ENCODE measurements around the gene NRCAM.
"Not testable (repeated sequence)": the region's sequence is repeated elsewhere in the genome, so short reads cannot be mapped to it uniquely, and the experiment has no call there.

Gene NRCAM

DNA sequence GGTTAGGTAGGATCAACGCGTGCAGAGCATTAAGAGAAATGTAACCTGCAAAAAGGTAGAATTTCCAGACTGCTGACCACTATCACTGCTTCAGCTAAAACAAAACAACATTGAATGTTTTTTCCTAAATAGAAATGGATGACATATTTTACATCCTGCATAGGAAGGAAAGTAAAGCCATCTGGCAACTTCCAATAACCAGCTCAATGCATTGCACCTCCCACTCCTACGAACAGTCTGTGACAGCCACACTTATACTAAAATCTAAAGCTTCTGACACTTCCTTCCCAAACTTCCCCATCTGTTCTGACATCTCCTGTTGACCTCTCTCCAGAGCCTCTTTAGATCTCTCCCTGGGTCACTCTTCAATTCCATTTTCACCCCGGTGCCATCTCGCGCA, 47.1 kb downstream of the NRCAM start:
- Mint-ChIP-seq H3K27ac (no peak overlapping the region), H3K4me3 (no peak overlapping the region), H3K9me3 (peaks cover 10% of the 10 kb centered on the region), H3K36me3 (ENCODE audit: low read depth) (no peaks in the 10 kb centered on the region), H3K4me1 (ENCODE audit: low read depth) (peaks cover 8% of the 10 kb centered on the region), H3K27me3 (no peaks in the 10 kb centered on the region)
- intact Hi-C loops (cut with micrococcal nuclease) = no loop called here

DNA sequence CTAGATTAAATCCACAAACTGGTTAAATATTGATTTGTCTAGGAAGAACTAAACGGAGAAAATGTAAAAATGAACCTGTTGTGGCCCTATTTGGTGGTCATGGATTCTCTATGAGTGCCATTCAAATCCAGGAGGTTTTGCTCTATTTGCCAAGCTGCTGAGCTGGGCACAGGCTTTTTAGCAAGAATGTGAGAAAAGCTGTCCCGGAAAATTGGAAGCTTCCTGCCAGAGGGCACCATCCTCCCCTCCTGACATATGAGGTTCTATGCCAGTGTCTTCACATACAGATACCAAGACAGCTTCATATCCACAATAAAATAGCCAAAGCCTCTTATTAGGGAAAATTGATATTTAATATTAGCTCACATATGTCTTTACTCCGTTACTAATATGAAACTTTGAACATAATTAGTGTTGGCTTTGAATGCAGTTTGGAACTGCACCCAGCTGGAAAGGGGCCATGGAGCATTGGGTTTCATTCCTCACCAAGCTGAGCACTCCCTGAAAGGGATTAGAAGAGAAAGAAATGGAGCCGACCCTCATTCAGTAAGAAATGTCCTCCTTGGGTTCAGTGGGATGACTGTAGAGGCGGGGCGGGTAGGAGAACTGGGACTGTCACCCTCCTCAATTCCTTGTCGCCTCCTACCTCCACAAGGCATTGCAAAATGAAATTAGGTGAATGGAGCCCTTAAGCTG, 47.8 kb downstream of the NRCAM start:
- H3K27me3 Mint-ChIP-seq = no peaks in the 10 kb centered on the region
- no peaks in the 10 kb centered on the region for H3K36me3 Mint-ChIP-seq (ENCODE audit: low read depth)
- intact Hi-C loops (cut with micrococcal nuclease) = no loop called here
- H3K9me3 Mint-ChIP-seq = peaks cover 6% of the 10 kb centered on the region
- H3K4me3 Mint-ChIP-seq = no peak overlapping the region
- H3K27ac Mint-ChIP-seq = no peak overlapping the region
- peaks cover under 1% of the 10 kb centered on the region for H3K4me1 Mint-ChIP-seq (ENCODE audit: low read depth)

DNA sequence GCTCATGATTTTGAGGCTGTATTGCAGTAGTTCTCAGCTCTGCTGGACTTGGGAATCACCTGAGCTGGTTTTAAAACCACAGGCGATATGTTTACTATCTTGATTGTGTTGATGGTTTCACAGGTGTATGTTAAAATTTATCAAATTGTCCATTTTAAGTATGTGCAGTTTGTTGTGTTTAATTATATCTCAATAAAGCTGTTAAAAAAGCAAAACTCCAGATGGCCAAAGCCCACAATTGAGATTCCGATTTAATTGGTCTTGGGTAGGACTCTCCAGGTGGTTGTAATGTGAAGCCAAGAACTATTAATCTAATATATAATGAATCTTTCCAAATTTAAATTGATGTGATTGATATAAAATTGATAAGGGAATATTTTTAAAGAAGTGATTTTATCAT, 48.6 kb downstream of the NRCAM start:
- Mint-ChIP-seq H3K4me3 (no peak overlapping the region), H3K27me3 (no peaks in the 10 kb centered on the region), H3K9me3 (no peaks in the 10 kb centered on the region), H3K4me1 (ENCODE audit: low read depth) (no peaks in the 10 kb centered on the region), H3K27ac (no peak overlapping the region), H3K36me3 (ENCODE audit: low read depth) (no peaks in the 10 kb centered on the region)
- intact Hi-C loops (cut with micrococcal nuclease) = no loop called here

DNA sequence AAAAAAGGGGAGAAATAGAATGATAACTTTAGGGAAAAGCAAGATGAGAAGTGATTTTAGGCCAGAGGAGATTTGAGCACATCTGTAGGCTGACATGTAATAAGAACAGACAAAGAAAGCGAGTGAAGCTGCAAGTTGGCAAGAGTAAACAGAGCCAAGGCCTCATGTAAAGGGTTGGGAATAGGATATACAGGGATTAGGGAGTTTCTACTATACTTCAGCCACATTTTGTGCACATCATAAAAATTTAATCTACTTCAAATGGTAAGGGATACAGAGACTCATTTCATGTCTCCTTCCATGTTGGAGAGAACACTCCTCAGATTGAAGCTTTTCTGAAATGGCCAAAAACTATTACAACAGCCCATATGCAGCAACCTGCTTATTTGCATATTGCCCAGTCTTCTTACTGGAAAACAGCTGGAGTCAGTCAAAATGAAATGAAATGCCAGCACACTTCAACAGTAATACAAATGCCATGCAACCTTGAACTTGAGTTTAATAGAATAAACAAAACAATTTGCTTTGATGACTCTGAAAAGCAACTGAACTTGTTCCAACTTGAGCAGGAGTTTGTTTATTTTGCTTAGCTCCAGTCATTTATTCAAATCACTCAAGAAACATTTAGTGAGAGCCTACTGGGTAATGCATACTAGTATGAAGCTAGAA, 49.9 kb downstream of the NRCAM start:
- intact Hi-C loops (cut with micrococcal nuclease) = no loop called here
- Mint-ChIP-seq H3K27ac (no peak overlapping the region), H3K9me3 (no peaks in the 10 kb centered on the region), H3K4me3 (no peak overlapping the region), H3K4me1 (ENCODE audit: low read depth) (no peaks in the 10 kb centered on the region), H3K27me3 (no peaks in the 10 kb centered on the region), H3K36me3 (ENCODE audit: low read depth) (no peaks in the 10 kb centered on the region)

DNA sequence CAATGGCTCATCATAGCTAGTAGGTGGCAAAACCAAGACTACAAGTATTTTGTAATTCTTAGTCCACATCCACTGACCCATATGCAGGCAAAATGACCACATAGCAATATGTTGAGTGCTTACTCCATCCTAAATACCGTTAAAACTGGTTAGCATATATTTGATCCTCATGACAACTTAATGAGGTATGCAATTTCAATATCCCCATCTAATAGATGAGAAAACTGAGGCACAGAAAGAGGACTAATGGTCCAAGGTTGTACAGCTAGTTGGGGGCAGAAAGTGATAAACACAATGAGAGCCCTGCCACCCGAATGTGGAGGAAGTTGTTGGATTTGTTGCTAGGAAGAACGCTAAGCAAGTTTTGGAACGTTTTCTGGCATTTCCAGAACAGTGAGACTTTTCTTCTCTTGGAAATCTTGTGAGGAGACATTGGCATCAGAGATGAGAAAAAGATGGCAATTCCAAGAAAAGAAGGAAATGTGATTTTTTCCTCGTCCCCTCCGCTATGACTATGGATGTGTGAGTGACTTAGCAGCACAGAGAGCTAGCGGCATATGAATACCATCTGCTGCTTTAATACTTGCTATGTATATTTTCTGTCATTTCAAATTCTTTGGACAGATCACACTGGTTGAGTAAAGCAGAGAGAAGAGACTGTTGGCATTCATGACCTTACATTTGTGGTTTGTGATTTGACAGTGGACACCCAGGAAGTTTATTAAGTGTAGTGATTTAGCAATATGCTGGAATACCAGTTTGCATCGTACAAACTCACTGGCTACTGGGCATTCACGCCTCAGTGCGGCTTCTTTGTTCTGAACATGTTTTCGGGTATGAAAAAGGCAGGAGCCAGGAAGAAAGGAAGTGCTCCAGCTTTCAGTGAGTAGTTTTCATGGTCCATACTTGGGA, 51.5 kb downstream of the NRCAM start:
- H3K27me3 Mint-ChIP-seq = peaks cover 2% of the 10 kb centered on the region
- intact Hi-C loops (cut with micrococcal nuclease) = no loop called here
- no peaks in the 10 kb centered on the region for H3K9me3 Mint-ChIP-seq
- no peak overlapping the region for H3K4me3 Mint-ChIP-seq
- H3K4me1 Mint-ChIP-seq (ENCODE audit: low read depth) = no peaks in the 10 kb centered on the region
- no peak overlapping the region for H3K27ac Mint-ChIP-seq
- H3K36me3 Mint-ChIP-seq (ENCODE audit: low read depth) = no peaks in the 10 kb centered on the region

DNA sequence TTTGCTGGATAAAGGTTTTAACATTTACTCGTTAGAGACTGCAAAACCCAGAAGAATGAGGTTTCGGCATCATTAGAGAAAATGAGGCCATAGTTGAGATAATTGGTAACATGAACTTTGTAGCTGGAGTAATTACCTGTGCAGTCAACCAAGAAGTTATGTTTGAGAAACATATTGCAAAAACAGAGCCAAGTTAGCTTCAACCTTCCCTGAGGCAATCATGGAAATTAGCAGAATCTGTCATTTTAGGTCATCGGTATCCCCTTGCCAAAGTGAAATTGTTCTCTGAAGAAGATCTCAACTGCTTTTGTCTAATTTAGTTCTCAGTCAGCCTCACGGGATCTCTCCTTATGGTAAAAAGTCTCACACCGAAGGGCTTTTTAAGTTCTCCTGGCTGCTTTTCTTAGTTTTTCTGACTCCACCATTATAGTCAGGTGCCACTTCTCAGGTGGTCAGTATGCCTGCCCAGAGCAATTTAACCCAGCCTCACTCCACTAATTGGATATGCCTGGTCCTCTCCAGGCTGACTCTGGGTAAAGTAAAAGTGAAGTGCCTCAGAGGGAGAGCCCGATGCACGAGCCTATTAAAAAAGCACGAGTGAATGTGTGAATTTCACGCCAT, 52.5 kb downstream of the NRCAM start:
- Mint-ChIP-seq H3K36me3 (ENCODE audit: low read depth) (no peaks in the 10 kb centered on the region), H3K4me1 (ENCODE audit: low read depth) (no peaks in the 10 kb centered on the region), H3K9me3 (no peaks in the 10 kb centered on the region), H3K4me3 (no peak overlapping the region), H3K27me3 (peaks cover 2% of the 10 kb centered on the region), H3K27ac (no peak overlapping the region)
- intact Hi-C loops (cut with micrococcal nuclease) = no loop called here

DNA sequence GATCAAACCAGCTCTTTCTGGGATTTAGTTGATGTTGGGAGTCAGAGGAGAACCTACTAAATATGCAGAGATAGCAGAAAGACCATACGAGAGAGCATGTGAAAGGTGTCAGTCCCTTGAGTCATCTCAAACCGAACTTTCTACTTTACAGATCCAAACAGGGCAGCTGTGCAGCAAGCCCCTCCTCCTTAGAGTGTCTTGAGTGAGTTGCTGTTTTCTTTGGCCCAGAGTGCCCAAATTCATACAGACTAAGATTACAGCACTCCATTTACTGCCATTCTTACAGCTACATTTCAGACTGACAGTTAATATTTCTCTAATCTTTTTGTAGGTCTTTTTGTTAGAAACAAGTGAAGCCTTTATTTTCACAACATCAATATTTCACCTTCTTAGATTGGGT, 53.4 kb downstream of the NRCAM start:
- no peak overlapping the region for H3K4me3 Mint-ChIP-seq
- intact Hi-C loops (cut with micrococcal nuclease) = no loop called here
- no peaks in the 10 kb centered on the region for H3K4me1 Mint-ChIP-seq (ENCODE audit: low read depth)
- H3K27me3 Mint-ChIP-seq = peaks cover 8% of the 10 kb centered on the region
- H3K36me3 Mint-ChIP-seq (ENCODE audit: low read depth) = no peaks in the 10 kb centered on the region
- H3K9me3 Mint-ChIP-seq = no peaks in the 10 kb centered on the region
- H3K27ac Mint-ChIP-seq = no peak overlapping the region

DNA sequence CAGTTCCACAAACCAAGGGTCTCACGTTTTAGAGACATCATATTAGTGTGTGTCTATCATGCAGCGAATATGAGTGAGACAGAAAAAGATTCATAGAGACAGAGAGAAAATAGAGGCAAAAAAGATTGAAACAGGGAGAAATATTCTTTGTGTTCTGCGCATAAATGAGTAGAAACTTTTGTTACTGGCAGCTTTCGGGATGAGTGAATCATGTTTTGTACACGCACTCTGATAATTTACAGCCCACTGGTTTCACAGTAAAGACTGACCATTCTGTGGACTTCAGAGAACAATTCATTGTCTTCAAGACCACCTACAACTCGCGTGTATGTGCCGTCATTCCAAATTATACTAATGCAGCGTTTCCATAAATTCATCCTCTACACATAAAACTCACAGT, 60.2 kb downstream of the NRCAM start:
- Mint-ChIP-seq H3K27me3 (peaks cover 12% of the 10 kb centered on the region), H3K4me1 (ENCODE audit: low read depth) (no peaks in the 10 kb centered on the region), H3K9me3 (no peaks in the 10 kb centered on the region), H3K4me3 (no peak overlapping the region), H3K27ac (no peak overlapping the region), H3K36me3 (ENCODE audit: low read depth) (no peaks in the 10 kb centered on the region)
- intact Hi-C loops (cut with micrococcal nuclease) = no loop called here

DNA sequence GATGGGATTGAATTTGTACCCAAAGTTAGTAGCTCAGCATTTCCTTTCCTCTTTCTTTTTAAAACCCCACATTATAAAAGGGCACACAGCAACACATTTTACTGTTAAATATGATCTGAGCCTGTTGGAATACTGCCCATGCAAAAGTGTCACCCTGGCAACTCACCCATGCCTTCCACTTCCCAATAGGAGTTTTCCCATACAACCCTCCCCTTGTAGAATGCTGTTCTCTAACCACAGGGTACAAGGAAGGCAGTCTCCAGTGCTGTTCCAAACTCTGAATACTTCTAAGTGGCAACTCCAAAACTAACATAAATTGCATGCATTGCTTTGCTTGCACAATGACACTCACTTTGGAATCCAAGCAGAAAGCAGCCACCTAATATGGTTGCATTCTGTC, 60.8 kb downstream of the NRCAM start:
- intact Hi-C loops (cut with micrococcal nuclease) = no loop called here
- no peak overlapping the region for H3K4me3 Mint-ChIP-seq
- no peak overlapping the region for H3K27ac Mint-ChIP-seq

DNA sequence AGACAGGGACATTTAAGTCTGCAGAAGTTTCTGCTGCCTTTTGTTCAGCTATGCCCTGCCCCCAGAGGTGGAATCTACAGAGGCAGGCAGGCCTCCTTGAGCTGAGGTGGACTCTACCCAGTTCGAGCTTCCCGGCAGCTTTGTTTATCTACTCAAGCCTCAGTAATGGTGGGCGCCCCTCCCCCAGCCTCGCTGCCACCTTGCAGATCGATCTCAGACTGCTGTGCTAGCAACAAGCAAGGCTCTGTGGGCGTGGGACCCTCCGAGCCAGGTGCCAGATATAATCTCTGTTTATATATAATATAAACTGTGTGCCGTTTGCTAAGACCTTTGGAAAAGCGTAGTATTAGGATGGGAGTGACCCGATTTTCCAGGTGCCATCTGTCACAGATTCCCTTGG, 63.1 kb downstream of the NRCAM start:
- H3K27me3 Mint-ChIP-seq; H3K4me3 Mint-ChIP-seq; H3K27ac Mint-ChIP-seq; H3K4me1 Mint-ChIP-seq (ENCODE audit: low read depth); H3K9me3 Mint-ChIP-seq; H3K36me3 Mint-ChIP-seq (ENCODE audit: low read depth); intact Hi-C loops (cut with micrococcal nuclease): not testable (repeated sequence)

More for the DNA sequence above, 60.8 kb downstream of the NRCAM start:
- Mint-ChIP-seq H3K36me3 (ENCODE audit: low read depth) (no peaks in the 10 kb centered on the region), H3K27me3 (peaks cover 12% of the 10 kb centered on the region), H3K9me3 (no peaks in the 10 kb centered on the region), H3K4me1 (ENCODE audit: low read depth) (no peaks in the 10 kb centered on the region)

DNA sequence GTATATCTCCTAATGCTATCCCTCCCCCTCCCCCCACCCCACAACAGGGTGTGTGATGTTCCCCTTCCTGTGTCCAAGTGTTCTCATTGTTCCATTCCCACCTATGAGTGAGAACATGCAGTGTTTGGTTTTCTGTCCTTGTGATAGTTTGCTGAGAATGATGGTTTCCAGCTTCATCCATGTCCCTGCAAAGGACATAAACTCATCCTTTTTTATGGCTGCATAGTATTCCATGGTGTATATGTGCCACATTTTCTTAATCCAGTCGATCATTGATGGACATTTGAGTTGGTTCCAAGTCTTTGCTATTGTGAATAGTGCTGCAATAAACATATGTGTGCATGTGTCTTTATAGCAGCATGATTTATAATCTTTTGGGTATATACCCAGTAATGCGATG, 68.5 kb downstream of the NRCAM start:
- H3K4me1 Mint-ChIP-seq (ENCODE audit: low read depth); H3K4me3 Mint-ChIP-seq; H3K27ac Mint-ChIP-seq; H3K27me3 Mint-ChIP-seq; H3K9me3 Mint-ChIP-seq; H3K36me3 Mint-ChIP-seq (ENCODE audit: low read depth); intact Hi-C loops (cut with micrococcal nuclease): not testable (repeated sequence)

DNA sequence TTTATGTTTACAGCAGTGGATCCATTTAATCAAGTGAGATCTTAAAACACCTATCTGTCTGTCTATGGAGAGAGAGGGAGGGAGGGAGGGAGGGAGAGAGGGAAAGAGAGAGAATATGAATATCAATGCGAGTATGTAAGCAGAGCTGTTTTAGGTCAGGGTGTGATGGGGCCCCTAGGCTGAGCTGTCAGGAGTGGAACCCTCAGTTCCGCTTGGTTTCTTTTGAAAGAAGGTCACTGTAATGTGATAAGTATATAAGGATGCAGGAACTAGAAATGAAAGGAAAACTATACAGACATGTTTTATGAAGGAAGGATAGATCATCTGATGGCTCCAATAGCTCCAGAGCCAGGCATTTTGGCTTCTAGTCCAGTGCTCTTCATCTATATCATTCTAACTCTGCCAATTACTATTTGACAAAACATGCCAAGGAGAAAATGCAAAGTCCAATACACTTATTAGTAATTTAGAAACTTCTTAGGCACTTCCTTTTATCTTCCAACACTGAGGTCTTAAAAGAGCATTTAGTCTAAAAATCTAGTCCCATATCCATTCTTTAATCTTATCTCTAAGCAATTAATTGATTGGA, 70.3 kb downstream of the NRCAM start:
- no peak overlapping the region for H3K4me3 Mint-ChIP-seq
- no peaks in the 10 kb centered on the region for H3K27me3 Mint-ChIP-seq
- no peaks in the 10 kb centered on the region for H3K9me3 Mint-ChIP-seq
- H3K4me1 Mint-ChIP-seq (ENCODE audit: low read depth) = no peaks in the 10 kb centered on the region
- H3K36me3 Mint-ChIP-seq (ENCODE audit: low read depth) = no peaks in the 10 kb centered on the region
- intact Hi-C loops (cut with micrococcal nuclease) = no loop called here
- H3K27ac Mint-ChIP-seq = no peak overlapping the region

DNA sequence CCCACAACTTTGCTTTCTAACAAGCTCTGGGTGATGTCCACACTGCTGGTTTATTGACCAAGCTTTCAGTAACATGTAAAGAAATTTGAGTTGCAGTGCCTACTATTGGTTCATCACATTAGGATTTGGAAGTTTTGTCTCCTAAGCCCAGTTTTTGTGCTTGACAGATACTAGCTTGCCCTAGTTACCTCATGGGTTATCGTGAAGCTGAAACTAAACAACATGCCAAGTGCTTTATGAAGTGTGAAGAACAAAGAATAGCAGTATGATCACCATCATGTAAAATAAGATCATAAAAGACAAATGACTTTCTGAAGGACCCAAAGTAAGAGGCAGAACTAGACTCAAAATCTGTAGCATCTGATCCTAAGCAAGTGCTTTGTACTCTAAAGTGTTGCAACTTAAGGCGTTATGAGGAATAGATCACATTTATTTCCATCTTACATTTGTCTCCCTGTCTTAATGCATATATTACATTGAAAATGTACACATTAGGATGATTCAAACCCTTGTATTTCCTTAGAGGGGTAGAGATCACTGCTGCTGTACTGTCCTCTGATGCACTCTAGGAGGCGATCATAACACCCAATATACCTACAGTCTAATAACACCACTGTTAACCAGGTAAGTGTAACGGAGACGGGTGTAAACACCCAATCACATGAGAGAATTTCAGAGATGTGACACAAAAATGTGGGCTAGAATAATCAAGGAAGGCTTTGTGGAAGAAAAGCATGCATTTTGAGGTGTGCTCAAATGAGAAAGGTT, 71.3 kb downstream of the NRCAM start:
- Mint-ChIP-seq H3K9me3 (no peaks in the 10 kb centered on the region), H3K27ac (no peak overlapping the region), H3K27me3 (no peaks in the 10 kb centered on the region), H3K4me3 (no peak overlapping the region), H3K36me3 (ENCODE audit: low read depth) (no peaks in the 10 kb centered on the region), H3K4me1 (ENCODE audit: low read depth) (no peaks in the 10 kb centered on the region)
- intact Hi-C loops (cut with micrococcal nuclease) = no loop called here

All from dendritic cell treated with granulocyte-macrophage colony-stimulating factor and Interleukin-4, amounts not matched to agents 40 ng/mL and 50 ng/mL, for 4 days (primary cell).